Measurements from ENCODE around the gene SEZ6. TPM values are rescaled to one million over a fixed set of nuclear protein-coding genes. Genes with fewer than 3 reads are reported as not detected.
A peak's percentile ranks its signal among the peaks of the same experiment; 100 is the strongest.

SEZ6 gene
- total RNA-seq, 2 donors from 2014 or later: not detected

GRCh38 chr17:28917465-28917864 is 88.4 kb downstream of the SEZ6 start:
- Mint-ChIP-seq H3K9me3 (peaks cover 5% of the 10 kb centered on the region), H3K27me3 (no peaks in the 10 kb centered on the region), H3K27ac (peak overlapping the region; percentile 62), H3K36me3 (ENCODE audit: low read depth) (peaks cover 100% of the 10 kb centered on the region), H3K4me3 (no peak overlapping the region), H3K4me1 (peaks cover 10% of the 10 kb centered on the region)
- ATAC-seq (replicated peaks): no peak

- Mint-ChIP-seq H3K27me3 (no peaks in the 10 kb centered on the region), H3K4me3 (no peak overlapping the region), H3K27ac (peak overlapping the region; percentile 43), H3K4me1 (peaks cover 10% of the 10 kb centered on the region), H3K9me3 (peaks cover 5% of the 10 kb centered on the region), H3K36me3 (ENCODE audit: low read depth) (peaks cover 100% of the 10 kb centered on the region)
- no peak for ATAC-seq (replicated peaks)
These were observed 88.8 kb downstream of the SEZ6 start for GRCh38 chr17:28917029-28917428.

- peak overlapping the region; percentile 43 for H3K27ac Mint-ChIP-seq
- H3K36me3 Mint-ChIP-seq (ENCODE audit: low read depth): peaks cover 100% of the 10 kb centered on the region
These were observed 89.4 kb downstream of the SEZ6 start for GRCh38 chr17:28916302-28916934.

GRCh38 chr17:28912938-28913333 is 92.9 kb downstream of the SEZ6 start:
- Mint-ChIP-seq H3K27me3 (no peaks in the 10 kb centered on the region), H3K9me3 (peaks cover 5% of the 10 kb centered on the region), H3K4me3 (no peak overlapping the region), H3K36me3 (ENCODE audit: low read depth) (peaks cover 100% of the 10 kb centered on the region), H3K27ac (peak overlapping the region; percentile 58), H3K4me1 (peaks cover 10% of the 10 kb centered on the region)
- ATAC-seq (replicated peaks): no peak

More at GRCh38 chr17:28916302-28916934, 89.4 kb downstream of the SEZ6 start:
- H3K4me3 Mint-ChIP-seq: no peak overlapping the region
- peaks cover 10% of the 10 kb centered on the region for H3K4me1 Mint-ChIP-seq
- H3K9me3 Mint-ChIP-seq: peaks cover 5% of the 10 kb centered on the region
- H3K27me3 Mint-ChIP-seq: no peaks in the 10 kb centered on the region
- peak; percentile 41 for ATAC-seq (replicated peaks)

GRCh38 chr17:28912281-28912937 is 93.4 kb downstream of the SEZ6 start:
- H3K36me3 Mint-ChIP-seq (ENCODE audit: low read depth): peaks cover 100% of the 10 kb centered on the region
- no peaks in the 10 kb centered on the region for H3K27me3 Mint-ChIP-seq
- H3K27ac Mint-ChIP-seq: peak overlapping the region; percentile 58
- H3K4me1 Mint-ChIP-seq: peaks cover 10% of the 10 kb centered on the region
- no peak overlapping the region for H3K4me3 Mint-ChIP-seq
- no peak for ATAC-seq (replicated peaks)
- H3K9me3 Mint-ChIP-seq: peaks cover 5% of the 10 kb centered on the region

- no peak overlapping the region for H3K27ac Mint-ChIP-seq
- no peak overlapping the region for H3K4me3 Mint-ChIP-seq
- H3K36me3 Mint-ChIP-seq (ENCODE audit: low read depth): peaks cover 100% of the 10 kb centered on the region
- peaks cover 10% of the 10 kb centered on the region for H3K4me1 Mint-ChIP-seq
- no peaks in the 10 kb centered on the region for H3K27me3 Mint-ChIP-seq
- no peak for ATAC-seq (replicated peaks)
- H3K9me3 Mint-ChIP-seq: peaks cover 5% of the 10 kb centered on the region
These were observed 94.3 kb downstream of the SEZ6 start for GRCh38 chr17:28911411-28912045.

GRCh38 chr17:28910534-28910933 is 95.3 kb downstream of the SEZ6 start:
- H3K36me3 Mint-ChIP-seq (ENCODE audit: low read depth): peaks cover 100% of the 10 kb centered on the region
- peaks cover 10% of the 10 kb centered on the region for H3K4me1 Mint-ChIP-seq
- ATAC-seq (replicated peaks): no peak
- H3K4me3 Mint-ChIP-seq: no peak overlapping the region
- H3K9me3 Mint-ChIP-seq: peaks cover 5% of the 10 kb centered on the region
- no peak overlapping the region for H3K27ac Mint-ChIP-seq
- H3K27me3 Mint-ChIP-seq: no peaks in the 10 kb centered on the region

GRCh38 chr17:28908640-28909167 is 97.1 kb downstream of the SEZ6 start:
- peak overlapping the region; percentile 38 for H3K27ac Mint-ChIP-seq
- ATAC-seq (replicated peaks): no peak
- no peaks in the 10 kb centered on the region for H3K9me3 Mint-ChIP-seq
- H3K4me1 Mint-ChIP-seq: no peaks in the 10 kb centered on the region
- H3K27me3 Mint-ChIP-seq: no peaks in the 10 kb centered on the region
- peaks cover 90% of the 10 kb centered on the region for H3K36me3 Mint-ChIP-seq (ENCODE audit: low read depth)
- no peak overlapping the region for H3K4me3 Mint-ChIP-seq

- H3K9me3 Mint-ChIP-seq: no peaks in the 10 kb centered on the region
- H3K4me1 Mint-ChIP-seq: peaks cover 6% of the 10 kb centered on the region
- no peak for ATAC-seq (replicated peaks)
- peak overlapping the region; percentile 73 for H3K27ac Mint-ChIP-seq
- peaks cover 82% of the 10 kb centered on the region for H3K36me3 Mint-ChIP-seq (ENCODE audit: low read depth)
- H3K4me3 Mint-ChIP-seq: no peak overlapping the region
- H3K27me3 Mint-ChIP-seq: no peaks in the 10 kb centered on the region
These were observed 97.9 kb downstream of the SEZ6 start for GRCh38 chr17:28907709-28908475.

- Mint-ChIP-seq H3K4me3 (no peak overlapping the region), H3K9me3 (no peaks in the 10 kb centered on the region), H3K36me3 (ENCODE audit: low read depth) (peaks cover 77% of the 10 kb centered on the region), H3K27ac (peak overlapping the region; percentile 73), H3K27me3 (no peaks in the 10 kb centered on the region), H3K4me1 (peaks cover 10% of the 10 kb centered on the region)
- ATAC-seq (replicated peaks): no peak
These were observed 99.0 kb downstream of the SEZ6 start for GRCh38 chr17:28906706-28907438.

- peak overlapping the region; percentile 73 for H3K27ac Mint-ChIP-seq
- no peak overlapping the region for H3K4me3 Mint-ChIP-seq
- no peaks in the 10 kb centered on the region for H3K27me3 Mint-ChIP-seq
- peaks cover 13% of the 10 kb centered on the region for H3K4me1 Mint-ChIP-seq
- H3K9me3 Mint-ChIP-seq: no peaks in the 10 kb centered on the region
- no peak for ATAC-seq (replicated peaks)
- peaks cover 77% of the 10 kb centered on the region for H3K36me3 Mint-ChIP-seq (ENCODE audit: low read depth)
These were observed 99.6 kb downstream of the SEZ6 start for GRCh38 chr17:28906276-28906675.
